Prostate gland (tissue), 2 donors: ENCODE data around the gene CRYGN.

Source experiments
- POLR2AphosphoS5 ChIP-seq: sonication (generic); formaldehyde crosslinking; IDR thresholded peaks from one replicate; pipeline ENCODE4 v1.6.1; 2017; ENCODE audit warnings: antibody characterized with exemption
- TF ChIP-seq, protein P1 (sequence below), 4 experiments: fragments of 200-600 bp in 2 of 4; fragments of 450-650 bp in 2 of 4; sonication (generic) in 2 of 4; IDR thresholded peaks; 1 replicate in 3 of 4; 2 replicates in 1 of 4; pipeline ENCODE4 v1.5.1; 2016 to 2019; ENCODE audit warnings: antibody characterized with exemption in 4 of 4, mild to moderate bottlenecking in 2 of 4, moderate library complexity in 2 of 4

DNA sequence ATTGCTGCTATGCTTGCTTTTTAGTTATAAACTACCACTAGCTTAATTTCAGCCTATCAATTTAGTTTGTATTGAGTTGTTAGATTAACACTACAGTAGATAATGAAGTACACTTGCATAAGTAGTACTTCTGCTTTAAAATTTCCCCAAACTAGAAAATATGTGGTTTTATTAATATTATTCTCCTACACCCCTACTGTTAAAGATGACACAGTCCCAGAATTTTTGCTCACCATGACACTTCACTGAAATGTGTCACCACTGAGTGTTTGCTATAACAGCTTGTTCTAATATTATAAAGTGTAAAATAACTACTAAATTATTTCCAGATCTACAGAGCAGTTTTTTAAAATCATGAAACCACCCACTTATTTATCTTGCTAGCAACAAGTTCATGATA, 48.2 kb upstream of the CRYGN start:
- TF ChIP-seq, protein P1, sequence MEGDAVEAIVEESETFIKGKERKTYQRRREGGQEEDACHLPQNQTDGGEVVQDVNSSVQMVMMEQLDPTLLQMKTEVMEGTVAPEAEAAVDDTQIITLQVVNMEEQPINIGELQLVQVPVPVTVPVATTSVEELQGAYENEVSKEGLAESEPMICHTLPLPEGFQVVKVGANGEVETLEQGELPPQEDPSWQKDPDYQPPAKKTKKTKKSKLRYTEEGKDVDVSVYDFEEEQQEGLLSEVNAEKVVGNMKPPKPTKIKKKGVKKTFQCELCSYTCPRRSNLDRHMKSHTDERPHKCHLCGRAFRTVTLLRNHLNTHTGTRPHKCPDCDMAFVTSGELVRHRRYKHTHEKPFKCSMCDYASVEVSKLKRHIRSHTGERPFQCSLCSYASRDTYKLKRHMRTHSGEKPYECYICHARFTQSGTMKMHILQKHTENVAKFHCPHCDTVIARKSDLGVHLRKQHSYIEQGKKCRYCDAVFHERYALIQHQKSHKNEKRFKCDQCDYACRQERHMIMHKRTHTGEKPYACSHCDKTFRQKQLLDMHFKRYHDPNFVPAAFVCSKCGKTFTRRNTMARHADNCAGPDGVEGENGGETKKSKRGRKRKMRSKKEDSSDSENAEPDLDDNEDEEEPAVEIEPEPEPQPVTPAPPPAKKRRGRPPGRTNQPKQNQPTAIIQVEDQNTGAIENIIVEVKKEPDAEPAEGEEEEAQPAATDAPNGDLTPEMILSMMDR (IDR thresholded peaks at IDR 0.05), result no peak
- TF ChIP-seq POLR2AphosphoS5, result no peak
